Spleen (tissue), 7 donors: ENCODE measurements around the gene NRXN2.

ENCODE experiments used
- POLR2A ChIP-seq, 3 donors: fragments of 450-650 bp; IDR thresholded peaks; one replicate each; pipeline ENCODE4 v1.5.1; 2017; ENCODE audit warnings: antibody characterized with exemption in 3 of 3, mild to moderate bottlenecking in 1 of 3
- TF ChIP-seq, protein P1 (sequence below), 11 experiments: fragments of 200-600 bp in 7 of 11; fragments of 450-650 bp in 4 of 11; sonication (generic) in 4 of 11; IDR thresholded peaks in 8 of 11; conservative IDR thresholded peaks in 3 of 11; 1 replicate in 7 of 11; 2 replicates in 4 of 11; pipeline versions ENCODE4 v1.4.0 to v1.8.0; 2016 to 2021; ENCODE audit warnings: antibody characterized with exemption in 11 of 11, inconsistent platforms in 4 of 11, mild to moderate bottlenecking in 1 of 11
- donor health status: DM: no; HTN: no; CAD: no; lungs with moderate emphysema.
- donor health status: DM: no; HTN: no; CAD: no.
- donor health status: DM: no; HTN: no; CAD: no.

DNA sequence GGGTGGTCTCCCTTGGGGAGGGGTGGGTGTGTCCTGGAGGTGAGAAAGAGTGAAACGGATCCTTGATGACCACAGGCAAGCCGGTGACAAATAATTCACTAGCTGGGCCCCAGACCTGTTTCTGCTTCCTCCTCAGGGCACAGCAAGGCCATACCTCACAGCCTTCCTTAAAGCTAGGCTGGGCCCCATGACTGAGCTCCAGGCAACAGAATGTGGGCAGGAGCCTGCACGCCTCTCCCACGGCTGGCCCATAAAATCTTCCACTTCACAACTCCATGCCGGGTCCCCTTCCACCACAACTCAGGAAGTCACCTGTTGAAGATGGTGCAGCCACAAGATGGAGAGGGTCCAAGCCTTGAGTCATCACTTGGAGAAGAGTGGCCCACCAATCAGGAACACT lies 108.1 kb downstream of the NRXN2 start:
- TF ChIP-seq, protein P1, sequence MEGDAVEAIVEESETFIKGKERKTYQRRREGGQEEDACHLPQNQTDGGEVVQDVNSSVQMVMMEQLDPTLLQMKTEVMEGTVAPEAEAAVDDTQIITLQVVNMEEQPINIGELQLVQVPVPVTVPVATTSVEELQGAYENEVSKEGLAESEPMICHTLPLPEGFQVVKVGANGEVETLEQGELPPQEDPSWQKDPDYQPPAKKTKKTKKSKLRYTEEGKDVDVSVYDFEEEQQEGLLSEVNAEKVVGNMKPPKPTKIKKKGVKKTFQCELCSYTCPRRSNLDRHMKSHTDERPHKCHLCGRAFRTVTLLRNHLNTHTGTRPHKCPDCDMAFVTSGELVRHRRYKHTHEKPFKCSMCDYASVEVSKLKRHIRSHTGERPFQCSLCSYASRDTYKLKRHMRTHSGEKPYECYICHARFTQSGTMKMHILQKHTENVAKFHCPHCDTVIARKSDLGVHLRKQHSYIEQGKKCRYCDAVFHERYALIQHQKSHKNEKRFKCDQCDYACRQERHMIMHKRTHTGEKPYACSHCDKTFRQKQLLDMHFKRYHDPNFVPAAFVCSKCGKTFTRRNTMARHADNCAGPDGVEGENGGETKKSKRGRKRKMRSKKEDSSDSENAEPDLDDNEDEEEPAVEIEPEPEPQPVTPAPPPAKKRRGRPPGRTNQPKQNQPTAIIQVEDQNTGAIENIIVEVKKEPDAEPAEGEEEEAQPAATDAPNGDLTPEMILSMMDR (IDR thresholded peaks at IDR 0.05 in 8 of 11, conservative IDR thresholded peaks at IDR 0.05 in 3 of 11) = no peak
- TF ChIP-seq POLR2A (IDR thresholded peaks at IDR 0.05) = no peak
